Osteoblast (primary cell): ENCODE results near the gene ADGRL3. TPM values are rescaled to one million over a fixed set of nuclear protein-coding genes. Genes with fewer than 3 reads are reported as not detected.

Experiments used
- DNase-seq: peaks from one replicate; pipeline ENCODE4 v3.0.0; 2011; ENCODE audit warnings: low spot score, mixed read lengths; ENCODE audit not compliant: insufficient read length; ENCODE audit errors: missing footprints
- H2AFZ ChIP-seq: 2 replicates; pipeline ENCODE4 v1.6.0; 2011; ENCODE audit warnings: mild to moderate bottlenecking, low read length
- H3K27ac ChIP-seq: 2 replicates; pipeline ENCODE4 v1.5.1; 2011; ENCODE audit warnings: mild to moderate bottlenecking, low read depth, low read length, moderate library complexity
- H3K27me3 ChIP-seq: 2 replicates; pipeline ENCODE4 v1.6.0; 2012; ENCODE audit warnings: mild to moderate bottlenecking, control low read depth, inconsistent platforms, low read length, moderate library complexity; ENCODE audit not compliant: insufficient read depth
- H3K36me3 ChIP-seq: 2 replicates; pipeline ENCODE4 v1.5.1; 2011; ENCODE audit warnings: mild to moderate bottlenecking, low read length, control low read depth, moderate library complexity; ENCODE audit not compliant: insufficient read depth
- H3K4me1 ChIP-seq: 2 replicates; pipeline ENCODE4 v1.5.1; 2011; ENCODE audit warnings: mild to moderate bottlenecking, low read length, control low read depth, moderate library complexity; ENCODE audit not compliant: insufficient read depth
- H3K4me2 ChIP-seq: 2 replicates; pipeline ENCODE4 v1.6.0; 2011; ENCODE audit warnings: mild to moderate bottlenecking, low read length; ENCODE audit not compliant: insufficient read depth
- H3K4me3 ChIP-seq: fragments of 200-600 bp; sonication (generic); 3 replicates; pipeline ENCODE4 v1.5.1; 2012; ENCODE audit warnings: mild to moderate bottlenecking, low read length, inconsistent platforms; ENCODE audit not compliant: insufficient read depth
- H3K79me2 ChIP-seq: 2 replicates; pipeline ENCODE4 v1.6.0; 2012; ENCODE audit warnings: mild to moderate bottlenecking, low read length, control low read depth, inconsistent platforms; ENCODE audit not compliant: insufficient read depth
- H3K9me3 ChIP-seq: 2 replicates; pipeline ENCODE4 v1.5.1; 2011; ENCODE audit warnings: low read depth, low read length, control low read depth
- H4K20me1 ChIP-seq: 2 replicates; pipeline ENCODE4 v1.6.0; 2012; ENCODE audit warnings: mild to moderate bottlenecking, low read length, control low read depth; ENCODE audit not compliant: insufficient read depth
- total RNA-seq: library from RNA; depleted of rRNA; stranded (reverse); fragments of >200 nt; gene quantifications from 2 replicates; pipeline ENCODE4 v1.2.3, GENCODE V29; 2012
- TF ChIP-seq, protein P1 (sequence below): IDR thresholded peaks from 2 replicates; pipeline ENCODE4 v1.5.1; 2011; ENCODE audit warnings: mild to moderate bottlenecking, low read depth, low read length, moderate library complexity; ENCODE audit errors: extremely low read depth

The ADGRL3 gene
- total RNA-seq, 1 donor: not detected

DNA sequence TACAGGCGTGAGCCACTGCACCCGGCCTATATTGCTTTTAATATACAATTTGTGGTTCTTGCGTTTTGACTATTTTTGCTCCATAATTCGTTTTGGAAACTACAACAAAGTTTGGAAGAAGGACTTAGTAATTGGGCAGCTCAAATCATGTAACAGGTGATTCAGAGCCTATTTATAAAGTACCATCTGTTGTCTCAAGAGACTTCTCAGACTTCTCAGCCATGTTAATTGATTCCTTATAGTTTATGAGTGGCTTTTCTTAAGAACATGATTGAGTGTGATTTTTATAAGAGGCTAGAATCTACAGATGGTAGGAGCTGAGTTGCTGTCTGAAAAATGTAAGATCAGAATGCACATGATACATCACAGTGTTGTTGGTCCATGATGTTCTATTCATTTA, 240.2 kb downstream of the ADGRL3 start:
- no peak overlapping the region for H2AFZ ChIP-seq
- H3K9me3 ChIP-seq: peaks cover 2% of the 10 kb centered on the region
- H3K4me2 ChIP-seq: no peak overlapping the region
- no peaks in the 10 kb centered on the region for H3K27me3 ChIP-seq
- no peaks in the 10 kb centered on the region for H3K36me3 ChIP-seq
- TF ChIP-seq, protein P1, sequence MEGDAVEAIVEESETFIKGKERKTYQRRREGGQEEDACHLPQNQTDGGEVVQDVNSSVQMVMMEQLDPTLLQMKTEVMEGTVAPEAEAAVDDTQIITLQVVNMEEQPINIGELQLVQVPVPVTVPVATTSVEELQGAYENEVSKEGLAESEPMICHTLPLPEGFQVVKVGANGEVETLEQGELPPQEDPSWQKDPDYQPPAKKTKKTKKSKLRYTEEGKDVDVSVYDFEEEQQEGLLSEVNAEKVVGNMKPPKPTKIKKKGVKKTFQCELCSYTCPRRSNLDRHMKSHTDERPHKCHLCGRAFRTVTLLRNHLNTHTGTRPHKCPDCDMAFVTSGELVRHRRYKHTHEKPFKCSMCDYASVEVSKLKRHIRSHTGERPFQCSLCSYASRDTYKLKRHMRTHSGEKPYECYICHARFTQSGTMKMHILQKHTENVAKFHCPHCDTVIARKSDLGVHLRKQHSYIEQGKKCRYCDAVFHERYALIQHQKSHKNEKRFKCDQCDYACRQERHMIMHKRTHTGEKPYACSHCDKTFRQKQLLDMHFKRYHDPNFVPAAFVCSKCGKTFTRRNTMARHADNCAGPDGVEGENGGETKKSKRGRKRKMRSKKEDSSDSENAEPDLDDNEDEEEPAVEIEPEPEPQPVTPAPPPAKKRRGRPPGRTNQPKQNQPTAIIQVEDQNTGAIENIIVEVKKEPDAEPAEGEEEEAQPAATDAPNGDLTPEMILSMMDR: no peak
- no peaks in the 10 kb centered on the region for H4K20me1 ChIP-seq
- no peaks in the 10 kb centered on the region for H3K4me1 ChIP-seq
- no peaks in the 10 kb centered on the region for H3K79me2 ChIP-seq
- no peak for DNase-seq
- H3K4me3 ChIP-seq: no peak overlapping the region
- H3K27ac ChIP-seq: no peak overlapping the region

DNA sequence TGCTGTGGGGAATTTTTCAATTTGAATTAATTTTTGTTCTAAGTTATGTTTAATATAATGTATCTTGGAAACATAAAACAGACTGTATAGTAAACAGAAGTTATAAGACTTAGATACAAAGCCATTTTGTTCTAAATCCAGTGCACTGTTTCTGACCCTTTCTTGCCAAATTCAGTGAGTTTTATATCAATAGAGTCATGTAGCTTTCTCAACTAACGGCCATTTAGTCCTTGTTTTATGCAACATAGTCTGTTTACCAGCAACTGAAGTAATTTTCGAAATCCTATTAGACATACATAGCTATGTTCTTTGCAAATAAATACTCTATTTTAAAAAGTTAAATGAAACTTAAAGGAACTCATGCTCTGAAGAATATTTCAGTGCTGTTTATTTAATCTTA, 242.8 kb downstream of the ADGRL3 start:
- H3K79me2 ChIP-seq: no peaks in the 10 kb centered on the region
- no peaks in the 10 kb centered on the region for H3K36me3 ChIP-seq
- H3K9me3 ChIP-seq: no peaks in the 10 kb centered on the region
- TF ChIP-seq, protein P1: no peak
- H3K27ac ChIP-seq: no peak overlapping the region
- H4K20me1 ChIP-seq: no peaks in the 10 kb centered on the region
- no peak overlapping the region for H2AFZ ChIP-seq
- no peaks in the 10 kb centered on the region for H3K27me3 ChIP-seq
- no peak for DNase-seq
- no peak overlapping the region for H3K4me2 ChIP-seq
- no peaks in the 10 kb centered on the region for H3K4me1 ChIP-seq
- H3K4me3 ChIP-seq: no peak overlapping the region

DNA sequence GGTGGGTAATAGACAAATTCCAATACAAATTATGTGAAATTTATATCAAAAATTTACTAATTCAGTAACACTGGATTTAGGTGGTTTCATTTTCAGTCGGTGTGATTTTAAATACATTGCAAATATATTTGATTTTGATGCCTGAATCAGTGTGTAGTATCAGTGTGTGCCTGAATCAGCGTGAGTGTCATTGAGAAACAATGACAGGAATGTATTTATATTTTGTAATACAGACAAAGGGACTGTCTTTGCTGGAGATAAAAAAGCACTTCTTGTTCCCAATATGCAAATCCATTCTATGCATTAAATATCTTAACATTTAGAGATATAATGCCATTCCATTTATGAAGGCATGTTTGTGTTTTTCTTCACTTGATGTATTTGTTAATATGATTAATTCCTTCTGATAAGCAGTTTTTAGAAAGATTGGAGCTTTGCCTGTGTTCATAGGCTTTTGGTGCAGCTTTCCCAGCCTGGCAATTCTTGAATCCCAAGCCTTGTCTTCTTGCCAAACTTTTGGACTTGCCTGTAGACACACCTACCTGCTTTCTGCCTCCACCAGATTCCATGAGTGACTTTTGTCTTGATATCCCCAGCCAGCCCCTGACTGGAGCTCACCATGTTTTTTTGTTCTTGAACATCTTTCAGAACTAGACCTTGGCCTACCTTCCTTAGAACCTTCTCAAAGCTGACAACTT, 243.8 kb downstream of the ADGRL3 start:
- TF ChIP-seq, protein P1: no peak
- no peaks in the 10 kb centered on the region for H4K20me1 ChIP-seq
- H3K4me2 ChIP-seq: no peak overlapping the region
- H3K4me1 ChIP-seq: no peaks in the 10 kb centered on the region
- H3K36me3 ChIP-seq: no peaks in the 10 kb centered on the region
- H3K27me3 ChIP-seq: no peaks in the 10 kb centered on the region
- H3K4me3 ChIP-seq: no peak overlapping the region
- H3K27ac ChIP-seq: no peak overlapping the region
- no peaks in the 10 kb centered on the region for H3K9me3 ChIP-seq
- DNase-seq: no peak
- H2AFZ ChIP-seq: no peak overlapping the region
- H3K79me2 ChIP-seq: no peaks in the 10 kb centered on the region

DNA sequence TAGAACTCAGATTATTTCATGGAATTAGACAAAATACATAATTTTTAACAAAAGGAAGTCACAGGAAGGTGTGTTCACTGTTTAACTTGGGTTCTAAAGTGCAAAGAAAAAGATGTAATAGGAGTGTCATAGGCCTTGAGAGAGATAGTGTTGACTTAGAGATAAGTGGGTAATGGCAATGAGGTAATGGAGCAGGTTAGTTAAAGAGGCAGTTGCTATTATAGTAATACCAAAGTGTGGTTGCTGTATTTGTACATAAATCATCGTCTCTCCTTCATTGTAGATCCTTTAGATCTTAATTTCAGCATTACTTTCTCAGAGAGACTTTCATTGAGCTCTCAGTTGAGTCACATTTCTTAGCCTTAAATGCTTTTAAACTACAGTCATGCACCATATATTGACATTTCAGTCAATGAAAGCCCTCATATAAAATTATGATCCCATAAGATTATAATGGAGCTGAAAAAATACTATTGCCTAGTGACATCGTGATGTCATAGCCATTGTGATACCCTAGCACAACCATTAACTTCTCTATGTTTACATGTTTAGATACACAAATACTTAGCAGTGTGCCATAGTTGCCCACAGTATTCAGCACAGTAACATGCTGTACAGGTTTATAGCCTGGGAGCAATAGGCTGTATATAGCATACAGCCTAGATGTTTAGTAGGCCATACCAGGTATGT, 245.4 kb downstream of the ADGRL3 start:
- no peaks in the 10 kb centered on the region for H3K36me3 ChIP-seq
- H3K4me2 ChIP-seq: no peak overlapping the region
- no peak overlapping the region for H3K4me3 ChIP-seq
- H3K9me3 ChIP-seq: no peaks in the 10 kb centered on the region
- H3K27ac ChIP-seq: no peak overlapping the region
- no peaks in the 10 kb centered on the region for H3K79me2 ChIP-seq
- H3K27me3 ChIP-seq: no peaks in the 10 kb centered on the region
- no peaks in the 10 kb centered on the region for H4K20me1 ChIP-seq
- no peak for DNase-seq
- H3K4me1 ChIP-seq: no peaks in the 10 kb centered on the region
- TF ChIP-seq, protein P1: no peak
- no peak overlapping the region for H2AFZ ChIP-seq
